IMR-90 (cell line): ENCODE results near the gene PDZK1.

Source experiments
- BHLHE40 ChIP-seq: fragments of 150-350 bp; IDR thresholded peaks from 2 replicates; pipeline ENCODE4 v1.6.1; 2016; ENCODE audit warnings: mild to moderate bottlenecking, low read depth, low read length
- CEBPB ChIP-seq: IDR thresholded peaks from 2 replicates; pipeline ENCODE4 v1.6.1; 2012; ENCODE audit warnings: low read depth, low read length, improper control_type of control experiment
- CHD1 ChIP-seq: IDR thresholded peaks from 2 replicates; pipeline ENCODE4 v1.6.1; 2012; ENCODE audit warnings: low read depth, low read length, improper control_type of control experiment
- CTCF ChIP-seq: conservative IDR thresholded peaks from 2 replicates; pipeline ENCODE4 v1.5.1; 2012; ENCODE audit warnings: mild to moderate bottlenecking, low read depth, low read length, improper control_type of control experiment
- MAFK ChIP-seq: IDR thresholded peaks from 2 replicates; pipeline ENCODE4 v1.6.1; 2012; ENCODE audit warnings: low read depth, low read length, improper control_type of control experiment
- MAZ ChIP-seq: IDR thresholded peaks from 2 replicates; pipeline ENCODE4 v1.6.1; 2012; ENCODE audit warnings: low read depth, mild to moderate bottlenecking, low read length, improper control_type of control experiment, moderate library complexity, borderline replicate concordance
- MXI1 ChIP-seq: IDR thresholded peaks from 2 replicates; pipeline ENCODE4 v1.6.1; 2012; ENCODE audit warnings: low read depth, mild to moderate bottlenecking, low read length, moderate library complexity, borderline replicate concordance
- POLR2A ChIP-seq: IDR thresholded peaks from 2 replicates; pipeline ENCODE4 v1.6.1; 2012; ENCODE audit warnings: mild to moderate bottlenecking, low read depth, low read length
- RAD21 ChIP-seq: IDR thresholded peaks from 2 replicates; pipeline ENCODE4 v1.6.1; 2012; ENCODE audit warnings: low read length, improper control_type of control experiment
- RCOR1 ChIP-seq: IDR thresholded peaks from 2 replicates; pipeline ENCODE4 v1.6.1; 2012; ENCODE audit warnings: mild to moderate bottlenecking, low read length, improper control_type of control experiment; ENCODE audit not compliant: insufficient replicate concordance
- RFX5 ChIP-seq: IDR thresholded peaks from 2 replicates; pipeline ENCODE4 v1.8.0; 2012; ENCODE audit warnings: low read depth, mild to moderate bottlenecking, low read length, moderate library complexity
- TF ChIP-seq, protein P1 (sequence below): fragments of 150-350 bp; IDR thresholded peaks from 2 replicates; pipeline ENCODE4 v1.6.1; 2016; ENCODE audit warnings: low read depth, mild to moderate bottlenecking, low read length, moderate library complexity, borderline replicate concordance
- TF ChIP-seq, protein P2 (sequence below): fragments of 150-350 bp; IDR thresholded peaks from 2 replicates; pipeline ENCODE4 v1.6.1; 2017; ENCODE audit warnings: mild to moderate bottlenecking, antibody characterized with exemption, low read length, low read depth

GRCh38 chr1:145730467-145730866 lies 23.3 kb upstream of the PDZK1 start:
- TF ChIP-seq RAD21 (no peak), CTCF (no peak), CHD1 (no peak), POLR2A (no peak), MAFK (no peak), MXI1 (no peak), CEBPB (no peak), BHLHE40 (no peak), MAZ (no peak), RFX5 (no peak), RCOR1 (no peak)
- TF ChIP-seq, protein P1, sequence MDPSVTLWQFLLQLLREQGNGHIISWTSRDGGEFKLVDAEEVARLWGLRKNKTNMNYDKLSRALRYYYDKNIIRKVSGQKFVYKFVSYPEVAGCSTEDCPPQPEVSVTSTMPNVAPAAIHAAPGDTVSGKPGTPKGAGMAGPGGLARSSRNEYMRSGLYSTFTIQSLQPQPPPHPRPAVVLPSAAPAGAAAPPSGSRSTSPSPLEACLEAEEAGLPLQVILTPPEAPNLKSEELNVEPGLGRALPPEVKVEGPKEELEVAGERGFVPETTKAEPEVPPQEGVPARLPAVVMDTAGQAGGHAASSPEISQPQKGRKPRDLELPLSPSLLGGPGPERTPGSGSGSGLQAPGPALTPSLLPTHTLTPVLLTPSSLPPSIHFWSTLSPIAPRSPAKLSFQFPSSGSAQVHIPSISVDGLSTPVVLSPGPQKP = no peak
- TF ChIP-seq, protein P2, sequence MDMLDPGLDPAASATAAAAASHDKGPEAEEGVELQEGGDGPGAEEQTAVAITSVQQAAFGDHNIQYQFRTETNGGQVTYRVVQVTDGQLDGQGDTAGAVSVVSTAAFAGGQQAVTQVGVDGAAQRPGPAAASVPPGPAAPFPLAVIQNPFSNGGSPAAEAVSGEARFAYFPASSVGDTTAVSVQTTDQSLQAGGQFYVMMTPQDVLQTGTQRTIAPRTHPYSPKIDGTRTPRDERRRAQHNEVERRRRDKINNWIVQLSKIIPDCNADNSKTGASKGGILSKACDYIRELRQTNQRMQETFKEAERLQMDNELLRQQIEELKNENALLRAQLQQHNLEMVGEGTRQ = no peak
